IPS-NIHi11 (cell line): ENCODE results near the gene CC2D2A.
"Not testable (repeated sequence)": the region's sequence is repeated elsewhere in the genome, so short reads cannot be mapped to it uniquely, and the experiment has no call there.

Source experiments
- DNase-seq: peaks from one replicate; pipeline ENCODE4 v3.0.0; 2012; ENCODE audit warnings: mixed read lengths, low spot score

The CC2D2A gene

GRCh38 chr4:15516494-15516893, 46.8 kb downstream of the CC2D2A start:
- DNase-seq: no peak

DNA sequence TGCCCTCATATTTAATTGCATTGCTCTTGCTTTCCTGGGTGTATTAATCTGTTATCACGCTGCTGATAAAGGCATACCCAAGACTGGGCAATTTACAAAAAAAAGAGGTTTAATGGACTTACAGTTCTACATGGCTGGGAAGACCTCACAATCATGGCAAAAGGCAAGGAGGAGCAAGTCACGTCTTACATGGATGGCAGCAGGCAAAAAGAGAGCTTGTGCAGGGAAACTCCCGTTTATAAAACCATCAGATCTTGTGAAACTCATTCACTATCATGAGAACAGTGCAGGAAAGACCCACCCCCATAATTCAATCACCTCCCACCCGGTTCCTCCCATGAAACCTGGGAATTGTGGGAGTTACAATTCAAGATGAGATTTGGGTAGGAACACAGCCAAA, 48.0 kb downstream of the CC2D2A start:
- DNase-seq: not testable (repeated sequence)

DNA sequence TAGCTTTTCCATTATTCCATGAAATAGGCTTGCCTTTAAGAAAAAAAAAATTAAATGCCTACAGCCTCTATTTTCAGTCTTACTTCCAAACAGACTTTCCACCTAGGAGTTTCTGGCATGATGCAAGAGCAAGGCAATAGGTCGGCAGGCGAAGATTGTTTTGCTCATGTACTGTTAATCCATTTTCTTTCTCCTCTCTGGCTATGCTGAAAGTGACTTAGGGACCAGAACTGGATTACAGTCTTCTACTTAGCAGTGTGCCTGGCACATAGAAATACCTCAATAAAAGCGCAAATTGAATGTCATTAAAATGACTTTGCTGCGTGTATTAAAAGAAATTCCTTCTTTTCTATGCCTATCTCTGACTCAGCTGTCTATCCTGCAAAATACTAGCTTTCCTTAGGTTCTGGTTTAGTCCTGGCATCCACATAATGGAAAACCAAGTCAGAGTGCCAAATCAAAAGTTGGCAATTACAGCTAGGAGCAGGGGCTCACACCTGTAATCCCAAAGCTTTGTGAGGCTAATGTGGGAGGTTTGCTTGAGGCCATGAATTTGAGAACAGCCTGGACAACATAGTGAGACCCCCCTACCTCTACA, 51.9 kb downstream of the CC2D2A start:
- no peak for DNase-seq

GRCh38 chr4:15525080-15525479, 55.4 kb downstream of the CC2D2A start:
- DNase-seq: no peak

- DNase-seq: no peak
These were observed 57.4 kb downstream of the CC2D2A start for GRCh38 chr4:15526924-15527592.

DNA sequence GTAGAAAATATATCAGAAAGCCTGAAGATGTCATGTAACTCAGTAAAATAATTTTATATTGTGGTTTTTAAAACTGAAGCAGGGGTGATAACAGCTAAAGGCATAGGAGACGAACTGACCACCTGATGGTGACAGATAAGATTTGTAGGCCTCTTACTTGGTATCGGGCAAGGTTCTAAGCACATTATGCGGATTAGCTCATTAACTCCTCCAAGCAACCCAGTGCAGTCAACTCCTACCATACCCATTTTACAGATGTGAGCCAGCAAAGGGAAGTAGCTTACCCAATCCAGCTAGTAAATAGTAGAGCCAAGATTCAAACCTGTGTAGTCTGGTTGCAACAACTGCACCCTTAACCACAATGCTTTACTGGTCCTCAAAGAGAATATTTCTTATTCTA, 62.1 kb downstream of the CC2D2A start:
- no peak for DNase-seq

GRCh38 chr4:15533817-15534216, 64.1 kb downstream of the CC2D2A start:
- DNase-seq: no peak

DNA sequence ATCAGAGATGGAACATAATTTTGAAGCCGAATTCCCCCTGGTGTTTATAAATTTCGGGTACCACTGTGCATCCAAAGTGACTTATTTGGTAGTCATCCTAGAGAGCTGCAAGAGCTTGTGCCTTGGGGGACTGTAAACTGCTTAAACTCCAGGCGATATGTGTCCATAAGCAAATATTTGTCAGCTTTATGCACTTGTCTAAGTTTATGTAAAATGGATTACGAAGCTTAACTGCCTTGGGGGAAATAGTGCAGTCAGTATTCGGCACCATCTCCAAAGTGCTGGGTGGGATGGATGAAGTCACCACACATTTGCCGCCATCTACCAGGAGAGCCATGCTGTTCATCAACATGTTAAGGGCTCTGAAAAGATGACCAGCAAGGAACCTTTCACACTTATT, 65.9 kb downstream of the CC2D2A start:
- DNase-seq: no peak

GRCh38 chr4:15536552-15537499, 67.1 kb downstream of the CC2D2A start:
- DNase-seq: no peak

DNA sequence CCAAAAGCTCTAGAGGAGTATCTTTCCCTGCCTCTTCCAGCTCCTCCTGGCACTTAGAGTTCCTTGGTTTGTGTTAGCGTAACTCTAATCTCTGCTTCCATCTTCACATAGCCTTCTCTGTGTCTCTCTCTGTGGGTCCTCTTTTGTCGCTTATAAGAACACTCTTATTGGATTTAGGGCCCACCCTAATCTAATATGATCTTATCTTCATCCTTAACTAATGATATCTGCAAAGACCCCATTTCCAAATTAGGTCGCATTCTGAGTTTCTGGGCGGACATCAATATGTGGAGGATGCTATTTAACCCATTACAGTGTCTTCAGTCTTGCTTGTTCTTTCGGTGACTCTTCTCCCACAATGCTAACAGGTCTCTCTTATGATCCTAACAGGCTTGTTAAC, 72.3 kb downstream of the CC2D2A start:
- no peak for DNase-seq

DNA sequence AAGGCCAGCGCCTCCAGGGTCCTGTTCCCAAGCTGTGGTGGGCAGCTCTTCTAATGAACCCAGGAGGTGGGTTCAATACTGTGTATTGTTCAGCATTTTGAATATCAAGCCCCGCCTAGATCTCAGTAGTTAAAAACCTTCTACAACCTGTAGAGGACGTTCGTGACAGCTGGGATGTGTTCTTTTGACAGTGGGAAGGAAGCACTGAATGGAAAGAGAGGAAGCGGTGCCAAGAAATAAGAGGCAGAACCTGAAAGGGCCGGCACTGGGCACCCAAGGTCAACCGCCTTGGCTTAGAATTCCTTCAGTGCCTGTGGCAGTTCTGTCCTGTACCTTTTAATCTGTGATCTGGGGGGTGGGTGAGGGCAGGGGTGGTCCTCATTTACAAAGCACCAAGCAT, 73.1 kb downstream of the CC2D2A start:
- DNase-seq: no peak

DNA sequence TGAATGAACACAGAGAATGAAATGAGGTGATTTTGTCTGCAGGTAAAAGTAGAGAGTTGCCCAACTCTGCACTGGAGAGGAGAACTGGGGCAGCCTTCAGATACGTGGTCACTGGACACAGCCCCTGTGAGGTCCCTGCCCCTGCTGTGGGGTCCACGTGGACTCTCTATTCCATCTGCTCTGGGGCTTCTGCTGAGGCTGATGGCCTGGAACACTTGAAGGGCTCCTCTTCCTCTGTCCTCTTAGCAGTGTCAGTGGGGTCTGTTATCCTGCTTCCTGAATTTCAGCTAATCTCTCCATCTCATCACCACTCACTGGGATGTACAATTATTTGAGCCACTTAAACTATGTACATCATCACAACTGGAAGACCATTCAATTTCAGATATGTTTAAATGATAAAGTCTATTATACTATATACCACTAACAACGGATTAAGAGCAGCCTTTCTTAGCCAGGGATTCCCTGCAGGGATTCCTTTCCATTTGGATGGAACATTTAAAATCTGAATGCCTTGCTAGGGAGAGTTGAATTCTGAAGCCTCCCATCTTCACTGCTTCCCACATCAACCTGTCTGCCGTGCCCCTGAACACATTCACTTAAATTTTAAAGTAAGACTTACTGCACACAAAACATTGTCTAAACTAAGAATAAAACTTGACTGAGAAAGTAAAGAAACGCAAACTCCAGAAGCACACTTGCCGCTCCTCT, 74.0 kb downstream of the CC2D2A start:
- peak; percentile 19 for DNase-seq

- peak; percentile 16 for DNase-seq
These were observed 74.6 kb downstream of the CC2D2A start for GRCh38 chr4:15544248-15544729.

GRCh38 chr4:15545371-15545770, 75.7 kb downstream of the CC2D2A start:
- DNase-seq: no peak

DNA sequence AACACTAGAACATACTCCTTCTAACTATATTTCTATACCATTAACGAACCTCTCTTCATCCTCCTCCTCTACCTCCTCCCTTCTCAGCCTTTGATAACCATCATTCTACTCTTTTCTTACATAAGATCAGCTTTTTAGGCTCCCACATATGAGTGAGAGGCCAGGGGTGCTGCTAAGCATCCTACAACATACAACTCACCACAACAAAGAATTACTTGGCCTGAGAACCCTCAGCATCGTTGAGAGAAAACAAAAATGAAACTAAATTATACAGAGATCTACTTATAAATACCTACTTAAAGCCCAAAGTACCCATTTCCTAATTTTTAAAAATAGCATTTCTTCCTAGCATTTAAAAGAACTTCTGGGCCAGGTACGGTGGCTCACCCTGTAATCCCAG, 77.7 kb downstream of the CC2D2A start:
- DNase-seq: no peak

DNA sequence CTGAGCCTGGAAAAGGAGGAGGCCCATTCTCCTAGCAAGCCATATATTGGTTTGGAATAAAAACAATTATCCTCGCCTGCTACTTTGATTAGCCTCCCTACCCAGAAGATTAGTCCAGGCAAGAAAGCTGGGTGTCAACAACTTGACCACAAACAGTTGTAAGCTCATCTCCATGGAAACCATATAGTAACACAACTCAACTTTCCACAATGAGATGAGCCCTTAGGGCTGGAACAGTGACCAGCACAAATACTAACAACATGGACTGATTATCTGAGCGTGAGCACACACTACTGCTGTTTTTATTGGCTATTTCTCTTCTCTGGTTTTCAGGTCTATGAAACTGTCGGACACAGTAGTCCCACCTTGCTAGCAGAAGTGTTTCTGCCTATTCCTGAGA, 80.8 kb downstream of the CC2D2A start:
- no peak for DNase-seq

DNA sequence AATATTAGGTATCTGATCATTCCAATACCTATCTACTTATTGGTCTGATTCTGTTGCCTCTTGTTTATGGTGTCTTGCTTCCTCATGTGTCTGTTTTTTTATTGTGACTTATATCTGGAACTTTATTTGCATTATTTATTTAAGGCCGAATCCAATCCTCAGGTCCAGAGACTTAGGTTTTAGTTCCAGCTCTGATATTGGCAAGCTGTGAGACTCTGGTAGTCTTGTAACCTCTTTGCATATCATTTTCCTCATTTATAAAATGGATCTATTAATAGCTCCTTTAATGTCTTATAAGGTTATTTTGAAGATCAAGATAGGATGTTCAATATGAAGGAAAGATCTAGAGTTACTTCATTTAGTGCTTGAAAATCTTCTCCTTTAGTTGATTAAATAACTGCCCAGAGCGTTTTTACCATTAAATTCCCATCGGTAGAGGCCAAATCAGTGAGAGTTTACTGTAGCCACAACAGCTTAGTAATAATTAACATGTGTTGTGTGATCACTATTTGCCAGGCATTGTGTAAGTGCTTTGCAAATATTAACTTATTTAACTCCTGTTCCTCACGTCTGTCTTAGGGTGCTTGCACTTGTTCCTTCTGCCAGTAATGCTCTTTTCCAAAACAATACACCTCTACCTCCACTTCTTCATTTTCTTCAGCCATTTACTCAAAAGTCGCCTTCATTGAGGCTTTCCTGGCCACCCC, 82.2 kb downstream of the CC2D2A start:
- no peak for DNase-seq

GRCh38 chr4:15552557-15553362, 83.1 kb downstream of the CC2D2A start:
- DNase-seq: no peak

- DNase-seq: no peak
These were observed 86.9 kb downstream of the CC2D2A start for GRCh38 chr4:15556511-15557092.
